Astrocyte (in vitro differentiated cells and primary cell): ENCODE measurements around the gene RBSN. TPM values are rescaled to one million over a fixed set of nuclear protein-coding genes. Genes with fewer than 3 reads are reported as not detected.

ENCODE experiments used
- DNase-seq: peaks from one replicate; pipeline ENCODE4 v3.0.0-alpha.2; 2010; ENCODE audit warnings: low read depth
- FAIRE-seq: peaks from 2 replicates; lab custom pipeline; 2011; peaks lifted over from hg19 to GRCh38; lab: Jason Lieb, UNC
- H2AFZ ChIP-seq: 2 replicates; pipeline ENCODE4 v1.6.0; 2012; ENCODE audit warnings: low read depth, low read length, inconsistent platforms
- H3K27ac ChIP-seq: 2 replicates; pipeline ENCODE4 v1.5.1; 2011; ENCODE audit warnings: low read depth, low read length, inconsistent platforms
- H3K27me3 ChIP-seq: 2 replicates; pipeline ENCODE4 v1.6.0; 2011; ENCODE audit warnings: low read length, inconsistent platforms; ENCODE audit not compliant: insufficient read depth
- H3K36me3 ChIP-seq: 2 replicates; pipeline ENCODE4 v1.5.1; 2011; ENCODE audit warnings: low read length, inconsistent platforms; ENCODE audit not compliant: insufficient read depth
- H3K4me1 ChIP-seq: 2 replicates; pipeline ENCODE4 v1.5.1; 2011; ENCODE audit warnings: low read length, inconsistent platforms; ENCODE audit not compliant: insufficient read depth
- H3K4me2 ChIP-seq: 2 replicates; pipeline ENCODE4 v1.6.0; 2012; ENCODE audit warnings: low read length, inconsistent platforms
- H3K4me3 ChIP-seq: 2 replicates; pipeline ENCODE4 v1.5.1; 2011; ENCODE audit warnings: low read depth, mild to moderate bottlenecking, low read length, inconsistent platforms; ENCODE audit not compliant: insufficient read depth
- H3K79me2 ChIP-seq: 2 replicates; pipeline ENCODE4 v1.6.0; 2012; ENCODE audit warnings: mild to moderate bottlenecking, low read length, inconsistent platforms; ENCODE audit not compliant: insufficient read depth
- H3K9ac ChIP-seq: 2 replicates; pipeline ENCODE4 v1.6.0; 2012; ENCODE audit warnings: mild to moderate bottlenecking, low read length, inconsistent platforms
- H3K9me3 ChIP-seq: 2 replicates; pipeline ENCODE4 v1.5.1; 2012; ENCODE audit warnings: low read depth, mild to moderate bottlenecking, low read length, inconsistent platforms; ENCODE audit not compliant: insufficient read depth
- H4K20me1 ChIP-seq: 2 replicates; pipeline ENCODE4 v1.6.0; 2012; ENCODE audit warnings: low read length, inconsistent platforms; ENCODE audit not compliant: insufficient read depth
- H3K27ac Mint-ChIP-seq: one replicate; pipeline ENCODE4 v1.8.0; 2021; ENCODE audit warnings: mild to moderate bottlenecking, mixed read lengths; ENCODE audit not compliant: unreplicated experiment
- H3K27me3 Mint-ChIP-seq: one replicate; pipeline ENCODE4 v1.8.0; 2021; ENCODE audit warnings: low read depth, mixed read lengths; ENCODE audit not compliant: unreplicated experiment
- H3K36me3 Mint-ChIP-seq: one replicate; pipeline ENCODE4 v1.8.0; 2021; ENCODE audit warnings: low read depth, mixed read lengths; ENCODE audit not compliant: unreplicated experiment
- H3K4me1 Mint-ChIP-seq: one replicate; pipeline ENCODE4 v1.8.0; 2021; ENCODE audit warnings: low read depth, mixed read lengths; ENCODE audit not compliant: unreplicated experiment
- H3K4me3 Mint-ChIP-seq: one replicate; pipeline ENCODE4 v1.8.0; 2021; ENCODE audit warnings: mild to moderate bottlenecking, moderate library complexity, mixed read lengths; ENCODE audit not compliant: unreplicated experiment
- H3K9me3 Mint-ChIP-seq: one replicate; pipeline ENCODE4 v1.8.0; 2021; ENCODE audit warnings: mild to moderate bottlenecking, mixed read lengths; ENCODE audit not compliant: unreplicated experiment
- EZH2 ChIP-seq: IDR thresholded peaks from 2 replicates; pipeline ENCODE4 v1.6.1; 2012; ENCODE audit warnings: mild to moderate bottlenecking, low read length, inconsistent platforms; ENCODE audit not compliant: insufficient read depth
- total RNA-seq: library from RNA; stranded (reverse); gene quantifications from 2 replicates; pipeline ENCODE4 v1.2.1, GENCODE V29; 2021
- TF ChIP-seq, protein P1 (sequence below): IDR thresholded peaks from 2 replicates; pipeline ENCODE4 v1.5.1; 2011; ENCODE audit warnings: low read depth, mild to moderate bottlenecking, inconsistent platforms, low read length, moderate library complexity; ENCODE audit not compliant: insufficient read depth

RBSN gene
- total RNA-seq, 1 donor from 2014 or later: 20.3 TPM

DNA sequence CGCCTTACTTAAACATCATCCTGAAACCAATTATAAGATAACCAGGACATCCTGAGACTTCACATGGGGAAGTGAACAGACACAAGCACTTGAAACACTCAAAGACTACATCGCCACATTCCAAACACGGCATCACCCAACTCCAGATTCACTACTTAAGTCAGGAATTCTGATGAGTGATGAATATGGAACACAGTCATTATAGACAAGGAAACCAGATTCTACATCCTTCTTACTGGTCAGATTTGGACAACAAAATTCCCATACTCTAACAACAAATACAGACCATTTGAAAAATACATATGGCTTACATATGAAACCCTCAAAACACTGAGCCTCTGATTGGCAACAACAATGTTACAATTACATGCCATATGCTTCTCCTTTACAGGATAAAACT, 13.1 kb upstream of the RBSN start:
- DNase-seq (no peak), FAIRE-seq (no peak)
- no peak overlapping the region for H3K27ac Mint-ChIP-seq
- H3K36me3 Mint-ChIP-seq: no peaks in the 10 kb centered on the region
- peaks cover 8% of the 10 kb centered on the region for H3K27me3 ChIP-seq
- H2AFZ ChIP-seq: no peak overlapping the region
- no peaks in the 10 kb centered on the region for H3K36me3 ChIP-seq
- H3K9me3 ChIP-seq: no peaks in the 10 kb centered on the region
- no peak overlapping the region for H3K4me2 ChIP-seq
- H3K27ac ChIP-seq: no peak overlapping the region
- no peaks in the 10 kb centered on the region for H3K4me1 Mint-ChIP-seq
- H3K9me3 Mint-ChIP-seq: no peaks in the 10 kb centered on the region
- H3K4me3 Mint-ChIP-seq: no peak overlapping the region
- H3K27me3 Mint-ChIP-seq: peaks cover 22% of the 10 kb centered on the region
- no peaks in the 10 kb centered on the region for H4K20me1 ChIP-seq
- no peak overlapping the region for H3K9ac ChIP-seq
- H3K4me3 ChIP-seq: no peak overlapping the region
- TF ChIP-seq, protein P1, sequence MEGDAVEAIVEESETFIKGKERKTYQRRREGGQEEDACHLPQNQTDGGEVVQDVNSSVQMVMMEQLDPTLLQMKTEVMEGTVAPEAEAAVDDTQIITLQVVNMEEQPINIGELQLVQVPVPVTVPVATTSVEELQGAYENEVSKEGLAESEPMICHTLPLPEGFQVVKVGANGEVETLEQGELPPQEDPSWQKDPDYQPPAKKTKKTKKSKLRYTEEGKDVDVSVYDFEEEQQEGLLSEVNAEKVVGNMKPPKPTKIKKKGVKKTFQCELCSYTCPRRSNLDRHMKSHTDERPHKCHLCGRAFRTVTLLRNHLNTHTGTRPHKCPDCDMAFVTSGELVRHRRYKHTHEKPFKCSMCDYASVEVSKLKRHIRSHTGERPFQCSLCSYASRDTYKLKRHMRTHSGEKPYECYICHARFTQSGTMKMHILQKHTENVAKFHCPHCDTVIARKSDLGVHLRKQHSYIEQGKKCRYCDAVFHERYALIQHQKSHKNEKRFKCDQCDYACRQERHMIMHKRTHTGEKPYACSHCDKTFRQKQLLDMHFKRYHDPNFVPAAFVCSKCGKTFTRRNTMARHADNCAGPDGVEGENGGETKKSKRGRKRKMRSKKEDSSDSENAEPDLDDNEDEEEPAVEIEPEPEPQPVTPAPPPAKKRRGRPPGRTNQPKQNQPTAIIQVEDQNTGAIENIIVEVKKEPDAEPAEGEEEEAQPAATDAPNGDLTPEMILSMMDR: no peak
- TF ChIP-seq EZH2: no peak
- no peaks in the 10 kb centered on the region for H3K4me1 ChIP-seq
- H3K79me2 ChIP-seq: no peaks in the 10 kb centered on the region

DNA sequence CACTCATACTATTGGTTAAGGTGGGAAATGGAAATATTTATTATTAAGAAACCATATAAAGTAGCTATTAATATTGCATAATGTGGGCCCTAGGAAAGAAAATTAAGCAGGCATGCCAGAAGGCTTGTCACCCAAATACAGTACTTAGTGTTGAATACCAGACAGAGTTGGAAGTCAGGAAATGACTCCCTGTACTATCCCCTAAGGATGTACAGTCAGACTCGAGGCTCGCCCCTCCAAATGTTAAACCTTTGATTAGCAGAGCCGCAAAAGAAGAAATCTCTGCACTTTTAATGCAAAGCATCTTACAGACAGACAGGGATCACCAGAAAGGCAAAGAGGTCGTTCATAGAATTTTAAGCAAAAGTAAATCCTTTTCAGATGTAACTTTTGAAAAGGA, 11.3 kb upstream of the RBSN start:
- no peak overlapping the region for H3K4me3 Mint-ChIP-seq
- H3K4me3 ChIP-seq: no peak overlapping the region
- H3K36me3 Mint-ChIP-seq: no peaks in the 10 kb centered on the region
- no peaks in the 10 kb centered on the region for H4K20me1 ChIP-seq
- H3K27me3 Mint-ChIP-seq: peaks cover 21% of the 10 kb centered on the region
- DNase-seq (no peak), FAIRE-seq (no peak)
- no peaks in the 10 kb centered on the region for H3K79me2 ChIP-seq
- no peaks in the 10 kb centered on the region for H3K36me3 ChIP-seq
- no peak overlapping the region for H3K9ac ChIP-seq
- no peak overlapping the region for H2AFZ ChIP-seq
- H3K27ac Mint-ChIP-seq: no peak overlapping the region
- no peaks in the 10 kb centered on the region for H3K4me1 ChIP-seq
- H3K27me3 ChIP-seq: peaks cover 11% of the 10 kb centered on the region
- H3K4me1 Mint-ChIP-seq: no peaks in the 10 kb centered on the region
- no peaks in the 10 kb centered on the region for H3K9me3 Mint-ChIP-seq
- H3K4me2 ChIP-seq: no peak overlapping the region
- TF ChIP-seq EZH2: no peak
- TF ChIP-seq, protein P1: no peak
- H3K9me3 ChIP-seq: no peaks in the 10 kb centered on the region
- no peak overlapping the region for H3K27ac ChIP-seq

DNA sequence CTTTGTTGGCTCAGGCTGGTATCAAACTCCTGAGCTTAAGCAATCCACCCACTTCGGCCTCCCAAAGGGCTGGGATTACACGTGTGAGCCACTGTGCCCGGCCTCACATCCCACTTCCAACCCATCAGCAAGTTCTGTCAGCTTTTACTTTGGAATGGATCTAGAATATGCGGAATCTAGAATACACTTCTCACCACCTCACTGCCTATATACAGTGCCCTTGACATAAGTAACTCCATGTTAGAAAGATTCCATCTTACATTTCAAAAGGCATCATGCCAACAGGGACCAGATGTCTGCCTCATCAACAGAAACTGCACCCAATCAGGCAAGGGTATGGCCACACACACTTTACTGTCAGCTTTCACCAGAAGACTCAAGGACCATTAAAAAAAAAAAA, 9.9 kb upstream of the RBSN start:
- Histone ChIP-seq H4K20me1 (no peaks in the 10 kb centered on the region), H3K4me3 (no peak overlapping the region), H2AFZ (no peak overlapping the region), H3K9me3 (no peaks in the 10 kb centered on the region), H3K27me3 (peaks cover 11% of the 10 kb centered on the region), H3K79me2 (no peaks in the 10 kb centered on the region), H3K4me1 (no peaks in the 10 kb centered on the region), H3K27ac (no peak overlapping the region), H3K36me3 (no peaks in the 10 kb centered on the region), H3K9ac (no peak overlapping the region), H3K4me2 (no peak overlapping the region)
- no peaks in the 10 kb centered on the region for H3K4me1 Mint-ChIP-seq
- no peaks in the 10 kb centered on the region for H3K36me3 Mint-ChIP-seq
- peak overlapping the region; percentile 23 for H3K4me3 Mint-ChIP-seq
- TF ChIP-seq EZH2: no peak
- TF ChIP-seq, protein P1: no peak
- no peak for DNase-seq
- FAIRE-seq: no peak
- peaks cover 9% of the 10 kb centered on the region for H3K27me3 Mint-ChIP-seq
- H3K9me3 Mint-ChIP-seq: no peaks in the 10 kb centered on the region
- no peak overlapping the region for H3K27ac Mint-ChIP-seq
